ENCODE data around the gene TBL1XR1.

Gene TBL1XR1

GRCh38 chr3:177135841-177136492 is 61.3 kb downstream of the TBL1XR1 start:
- TF ChIP-seq, protein P1, sequence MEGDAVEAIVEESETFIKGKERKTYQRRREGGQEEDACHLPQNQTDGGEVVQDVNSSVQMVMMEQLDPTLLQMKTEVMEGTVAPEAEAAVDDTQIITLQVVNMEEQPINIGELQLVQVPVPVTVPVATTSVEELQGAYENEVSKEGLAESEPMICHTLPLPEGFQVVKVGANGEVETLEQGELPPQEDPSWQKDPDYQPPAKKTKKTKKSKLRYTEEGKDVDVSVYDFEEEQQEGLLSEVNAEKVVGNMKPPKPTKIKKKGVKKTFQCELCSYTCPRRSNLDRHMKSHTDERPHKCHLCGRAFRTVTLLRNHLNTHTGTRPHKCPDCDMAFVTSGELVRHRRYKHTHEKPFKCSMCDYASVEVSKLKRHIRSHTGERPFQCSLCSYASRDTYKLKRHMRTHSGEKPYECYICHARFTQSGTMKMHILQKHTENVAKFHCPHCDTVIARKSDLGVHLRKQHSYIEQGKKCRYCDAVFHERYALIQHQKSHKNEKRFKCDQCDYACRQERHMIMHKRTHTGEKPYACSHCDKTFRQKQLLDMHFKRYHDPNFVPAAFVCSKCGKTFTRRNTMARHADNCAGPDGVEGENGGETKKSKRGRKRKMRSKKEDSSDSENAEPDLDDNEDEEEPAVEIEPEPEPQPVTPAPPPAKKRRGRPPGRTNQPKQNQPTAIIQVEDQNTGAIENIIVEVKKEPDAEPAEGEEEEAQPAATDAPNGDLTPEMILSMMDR (IDR thresholded peaks at IDR 0.05; ENCODE audit: extremely low read depth, missing control alignments), result no peak
- no peak for DNase-seq (ENCODE audit: low spot score)

GRCh38 chr3:177134816-177135210 is 62.5 kb downstream of the TBL1XR1 start:
- DNase-seq (ENCODE audit: low spot score), result no peak

DNA sequence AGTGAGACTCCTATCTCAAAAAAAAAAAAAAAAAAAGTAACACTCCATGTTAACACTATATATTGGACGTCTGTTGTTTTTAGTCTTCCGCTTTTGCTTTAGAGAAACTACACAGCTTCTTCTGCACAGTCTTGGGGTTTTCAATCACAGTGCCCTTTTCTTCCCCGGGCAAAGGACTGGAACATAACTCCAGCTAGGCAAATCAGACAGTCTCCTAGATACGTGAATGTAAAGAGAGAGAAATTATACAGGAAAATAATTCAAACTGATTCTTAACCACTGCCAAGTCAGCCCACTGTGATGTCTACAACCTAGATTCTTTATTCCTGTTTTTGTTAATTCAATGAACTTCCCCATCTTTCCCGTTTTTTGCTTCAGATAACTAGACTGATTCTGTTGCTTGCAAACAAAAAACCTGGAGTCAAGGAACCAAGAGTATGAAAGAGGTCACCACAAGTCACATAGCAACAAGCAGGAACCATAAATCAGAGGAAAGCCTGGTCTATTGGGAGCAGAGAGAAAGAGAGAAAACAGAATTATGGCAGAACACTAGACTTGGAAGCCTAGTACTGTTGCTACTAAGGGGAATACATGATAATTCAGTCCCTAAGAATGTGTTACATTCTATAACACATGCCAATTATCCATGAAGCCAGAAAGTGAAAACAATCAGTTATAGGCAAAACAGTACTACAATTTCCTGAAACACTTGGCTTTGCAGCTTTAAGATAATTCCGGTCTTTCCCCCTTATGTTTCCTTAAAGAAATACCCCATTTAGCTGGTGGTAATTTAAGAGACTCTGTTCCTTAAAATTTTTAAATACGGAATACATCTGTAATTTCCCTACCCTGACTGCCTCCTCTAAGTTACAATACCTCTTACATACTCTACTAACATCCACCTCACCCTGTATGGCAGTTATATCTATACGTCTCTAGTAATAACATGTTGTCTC is 63.1 kb downstream of the TBL1XR1 start:
- no peak for DNase-seq (ENCODE audit: low spot score)
- TF ChIP-seq, protein P1 (IDR thresholded peaks at IDR 0.05; ENCODE audit: extremely low read depth, missing control alignments), result no peak

More at GRCh38 chr3:177134816-177135210, 62.5 kb downstream of the TBL1XR1 start:
- TF ChIP-seq, protein P1 (IDR thresholded peaks at IDR 0.05; ENCODE audit: extremely low read depth, missing control alignments), result no peak

- DNase-seq (ENCODE audit: low spot score), result no peak
- TF ChIP-seq, protein P1 (IDR thresholded peaks at IDR 0.05; ENCODE audit: extremely low read depth, missing control alignments), result no peak
Measured at GRCh38 chr3:177131927-177132636, 65.2 kb downstream of the TBL1XR1 start.

DNA sequence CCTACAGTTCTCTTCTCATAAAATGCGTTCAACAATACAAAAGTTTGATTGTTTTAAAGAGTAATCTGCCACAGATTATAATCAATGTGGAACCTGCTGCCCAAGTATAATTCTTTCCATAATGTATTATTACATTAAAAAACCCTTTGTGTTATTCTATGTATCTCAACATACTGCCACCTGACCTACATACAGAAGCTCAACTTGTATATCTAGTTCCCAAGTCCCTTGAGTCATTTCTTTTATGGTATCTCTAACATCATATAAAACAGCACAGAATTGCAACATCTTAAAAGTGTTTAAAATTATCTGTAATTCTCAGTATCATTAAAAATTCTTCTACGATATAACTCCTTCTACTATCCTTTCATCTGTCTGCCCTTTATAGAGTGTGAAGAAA is 70.3 kb downstream of the TBL1XR1 start:
- no peak for DNase-seq (ENCODE audit: low spot score)
- TF ChIP-seq, protein P1 (IDR thresholded peaks at IDR 0.05; ENCODE audit: extremely low read depth, missing control alignments), result no peak

DNA sequence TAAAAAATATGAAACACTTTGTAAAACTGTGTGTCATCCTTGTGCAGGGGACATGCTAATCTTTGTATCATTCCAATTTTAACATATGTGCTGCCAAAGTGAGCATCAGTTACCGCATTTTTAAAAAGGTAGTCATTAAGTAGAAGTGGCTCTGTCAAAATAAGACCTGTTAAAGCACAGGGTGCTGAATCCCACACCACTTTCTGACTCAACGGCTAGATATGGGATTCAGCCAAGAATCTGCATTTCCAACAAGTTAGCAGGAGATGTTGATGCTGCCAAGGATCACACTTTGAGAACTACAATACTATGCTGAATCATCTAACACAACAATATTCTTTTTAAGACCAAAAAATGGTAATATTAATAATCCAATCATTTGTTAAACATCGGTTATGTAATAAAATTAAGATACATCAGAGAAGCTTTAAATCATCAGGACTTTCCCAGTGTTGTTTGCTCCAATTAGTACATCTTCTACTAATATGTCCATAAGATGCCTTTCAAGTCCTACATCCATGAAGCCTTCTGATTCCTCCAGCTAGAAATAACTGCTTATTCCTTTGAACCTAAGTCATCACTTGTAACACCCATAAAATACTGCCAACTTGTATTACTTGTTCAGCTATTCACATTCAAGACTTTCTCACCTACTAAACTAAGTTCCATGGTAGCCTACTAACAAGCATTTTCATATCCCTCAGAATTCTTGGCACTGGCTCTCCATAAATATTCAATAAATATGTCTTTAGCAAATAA is 71.1 kb downstream of the TBL1XR1 start:
- no peak for DNase-seq (ENCODE audit: low spot score)
- TF ChIP-seq, protein P1 (IDR thresholded peaks at IDR 0.05; ENCODE audit: extremely low read depth, missing control alignments), result no peak
